ENCODE data around the gene EME2. TPM values are rescaled to one million over a fixed set of nuclear protein-coding genes. Genes with fewer than 3 reads are reported as not detected.

Gene EME2
- total and polyA plus RNA-seq, 2 donors (not counting 1 experiment from before 2014, with no cell fraction given) = 34.6 to 42.5 TPM

GRCh38 chr16:1808691-1809090 lies 36.1 kb downstream of the EME2 start:
- no peaks in the 10 kb centered on the region for H3K79me2 ChIP-seq (ENCODE audit: control insufficient read depth, insufficient read depth, low read length)
- H3K9me3 ChIP-seq (ENCODE audit: control extremely low read depth in 1 of 3, control insufficient read depth in 2 of 3, insufficient read depth in 1 of 3, low read length in 2 of 3) = peaks cover 0 to 12% (median 0%) of the 10 kb centered on the region in 3 donors
- no peak overlapping the region for H3K27ac ChIP-seq (ENCODE audit: low read length in 2 of 2)
- Mint-ChIP-seq H3K4me1 (no peaks in the 10 kb centered on the region), H3K27ac (no peak overlapping the region), H3K9me3 (ENCODE audit: insufficient read depth) (no peaks in the 10 kb centered on the region), H3K27me3 (no peaks in the 10 kb centered on the region), H3K4me3 (no peak overlapping the region)
- no peak for DNase-seq
- H4K20me1 ChIP-seq (ENCODE audit: control insufficient read depth, insufficient read depth, low read length, poor library complexity, severe bottlenecking) = peaks cover 9% of the 10 kb centered on the region
- H3K36me3 ChIP-seq (replicated peaks in 1 of 2; ENCODE audit: control extremely low read depth in 1 of 2, control insufficient read depth in 1 of 2, extremely low read depth in 1 of 2, insufficient read depth in 2 of 2, low read length in 1 of 2) = peaks cover 1 to 31% of the 10 kb centered on the region in 2 experiments
- ATAC-seq (ENCODE audit: low read depth) = no peak
- POLR2A ChIA-PET = no interaction called here
- H3K4me2 ChIP-seq (replicated peaks; ENCODE audit: low read depth, low read length, poor library complexity, severe bottlenecking) = no peak overlapping the region
- intact Hi-C loops (cut with micrococcal nuclease) = no loop called here
- H2AFZ ChIP-seq (ENCODE audit: insufficient read depth, low read depth, low read length, poor library complexity, severe bottlenecking) = no peak overlapping the region
- no peak for TF ChIP-seq CTCF (IDR thresholded peaks at IDR 0.05)
- no peak for TF ChIP-seq EZH2 (IDR thresholded peaks at IDR 0.05; ENCODE audit: borderline replicate concordance, insufficient read depth, low read depth, low read length, poor library complexity, severe bottlenecking)
- H3K9ac ChIP-seq (ENCODE audit: low read length) = no peak overlapping the region
- no peak overlapping the region for H3K4me3 ChIP-seq (ENCODE audit: control extremely low read depth in 1 of 5, extremely low read depth in 1 of 5, insufficient read depth in 1 of 5, low read depth in 2 of 5, low read length in 4 of 5)
- no peaks in the 10 kb centered on the region for H3K4me1 ChIP-seq (ENCODE audit: control insufficient read depth in 2 of 2, insufficient read depth in 2 of 2, low read length in 2 of 2)
- H3K27me3 ChIP-seq (replicated peaks in 1 of 4; ENCODE audit: control extremely low read depth in 1 of 4, control insufficient read depth in 3 of 4, insufficient read depth in 4 of 4, low read length in 3 of 4) = no peaks in the 10 kb centered on the region
- 89% methylated on average over 17 of the region's 18 CpGs for WGBS (ENCODE audit: insufficient coverage)
- CTCF ChIA-PET = no interaction called here

GRCh38 chr16:1809281-1809801 lies 36.7 kb downstream of the EME2 start:
- CTCF ChIA-PET = no interaction called here

More at GRCh38 chr16:1809281-1809801, 36.7 kb downstream of the EME2 start:
- POLR2A ChIA-PET = no interaction called here
- ATAC-seq (ENCODE audit: low read depth) (no peak), DNase-seq (no peak)
- Histone ChIP-seq H4K20me1 (ENCODE audit: control insufficient read depth, insufficient read depth, low read length, poor library complexity, severe bottlenecking) (peaks cover 9% of the 10 kb centered on the region), H3K27me3 (replicated peaks in 1 of 4; ENCODE audit: control extremely low read depth in 1 of 4, control insufficient read depth in 3 of 4, insufficient read depth in 4 of 4, low read length in 3 of 4) (no peaks in the 10 kb centered on the region), H3K4me3 (ENCODE audit: control extremely low read depth in 1 of 5, extremely low read depth in 1 of 5, insufficient read depth in 1 of 5, low read depth in 2 of 5, low read length in 4 of 5) (no peak overlapping the region), H3K4me1 (ENCODE audit: control insufficient read depth in 2 of 2, insufficient read depth in 2 of 2, low read length in 2 of 2) (no peaks in the 10 kb centered on the region), H3K36me3 (replicated peaks in 1 of 2; ENCODE audit: control extremely low read depth in 1 of 2, control insufficient read depth in 1 of 2, extremely low read depth in 1 of 2, insufficient read depth in 2 of 2, low read length in 1 of 2) (peaks cover 1 to 34% of the 10 kb centered on the region in 2 experiments), H3K79me2 (ENCODE audit: control insufficient read depth, insufficient read depth, low read length) (no peaks in the 10 kb centered on the region), H3K4me2 (replicated peaks; ENCODE audit: low read depth, low read length, poor library complexity, severe bottlenecking) (no peak overlapping the region), H3K9me3 (ENCODE audit: control extremely low read depth in 1 of 3, control insufficient read depth in 2 of 3, insufficient read depth in 1 of 3, low read length in 2 of 3) (peaks cover 0 to 12% (median 0%) of the 10 kb centered on the region in 3 donors), H2AFZ (ENCODE audit: insufficient read depth, low read depth, low read length, poor library complexity, severe bottlenecking) (no peak overlapping the region), H3K9ac (ENCODE audit: low read length) (no peak overlapping the region), H3K27ac (ENCODE audit: low read length in 2 of 2) (no peak overlapping the region)
- H3K9me3 Mint-ChIP-seq (ENCODE audit: insufficient read depth) = no peaks in the 10 kb centered on the region
- no peaks in the 10 kb centered on the region for H3K27me3 Mint-ChIP-seq
- no peaks in the 10 kb centered on the region for H3K4me1 Mint-ChIP-seq
- WGBS (ENCODE audit: insufficient coverage) = 88% methylated on average over 23 of the region's 28 CpGs
- H3K4me3 Mint-ChIP-seq = no peak overlapping the region
- no peak for TF ChIP-seq CTCF (IDR thresholded peaks at IDR 0.05)
- no peak for TF ChIP-seq EZH2 (IDR thresholded peaks at IDR 0.05; ENCODE audit: borderline replicate concordance, insufficient read depth, low read depth, low read length, poor library complexity, severe bottlenecking)
- H3K27ac Mint-ChIP-seq = no peak overlapping the region
- intact Hi-C loops (cut with micrococcal nuclease) = no loop called here

Measured in B cell (primary cell).